Caco-2 (cell line): Measurements from ENCODE around the gene APOL1. TPM values are rescaled to one million over a fixed set of nuclear protein-coding genes. Genes with fewer than 3 reads are reported as not detected.
A peak's percentile ranks its signal among the peaks of the same experiment; 100 is the strongest.
"Not testable (repeated sequence)": the region's sequence is repeated elsewhere in the genome, so short reads cannot be mapped to it uniquely, and the experiment has no call there.

Experiments used
- Bru-seq: library from RNA; stranded (reverse); fragments of 400-500 nt; gene quantifications from one replicate; lab custom pipeline; 2021; lab: Mats Ljungman, UMichigan
- BruChase-seq, 2 experiments: library from RNA; stranded (reverse); fragments of 400-500 nt; gene quantifications; one replicate each; lab custom pipeline; 2021; lab: Mats Ljungman, UMichigan
- BruUV-seq: library from RNA; stranded (reverse); fragments of 400-500 nt; replicated peaks from 2 replicates; lab custom pipeline; 2021; lab: Mats Ljungman, UMichigan
- CTCF ChIA-PET: fragments of 300-600 bp; sonication (Branson Sonifier 250); formaldehyde crosslinking; loops from one replicate; lab custom pipeline; 2022; ENCODE audit warnings: antibody characterized with exemption; lab: Charles Lee
- POLR2A ChIA-PET: fragments of 300-600 bp; sonication (Branson Sonifier 250); formaldehyde crosslinking; loops from one replicate; lab custom pipeline; 2022; ENCODE audit warnings: antibody characterized with exemption; lab: Charles Lee
- DNase-seq, 2 experiments: peaks; one replicate each; pipeline versions ENCODE4 v3.0.0 to v3.0.0-alpha.2; 2020 to 2022
- H3K27me3 ChIP-seq: replicated peaks from 2 replicates; pipeline ENCODE4 v1.6.0; 2011; ENCODE audit warnings: low read length; ENCODE audit not compliant: control insufficient read depth, insufficient read depth
- H3K36me3 ChIP-seq: 2 replicates; pipeline ENCODE4 v1.5.1; 2011; ENCODE audit warnings: low read length; ENCODE audit not compliant: control insufficient read depth, insufficient read depth
- H3K4me1 ChIP-seq: fragments of 250-450 bp; sonication (Bioruptor Pico); 2 replicates; pipeline ENCODE4 v1.5.1; 2020; ENCODE audit warnings: mild to moderate bottlenecking
- H3K4me3 ChIP-seq: 2 replicates; pipeline ENCODE4 v1.5.1; 2011; ENCODE audit warnings: low read depth, mild to moderate bottlenecking, control low read depth, low read length
- H3K9me3 ChIP-seq: fragments of 250-450 bp; sonication (Bioruptor Pico); 2 replicates; pipeline ENCODE4 v1.5.1; 2020; ENCODE audit warnings: mild to moderate bottlenecking, moderate library complexity
- H3K27ac Mint-ChIP-seq: one replicate; pipeline ENCODE4 v1.8.0; 2022; ENCODE audit warnings: mixed read lengths; ENCODE audit not compliant: unreplicated experiment
- H3K27me3 Mint-ChIP-seq: one replicate; pipeline ENCODE4 v1.8.0; 2022; ENCODE audit warnings: mixed read lengths; ENCODE audit not compliant: insufficient read depth, unreplicated experiment
- H3K36me3 Mint-ChIP-seq: one replicate; pipeline ENCODE4 v1.8.0; 2022; ENCODE audit warnings: mild to moderate bottlenecking, mixed read lengths; ENCODE audit not compliant: insufficient read depth, unreplicated experiment
- H3K4me1 Mint-ChIP-seq: one replicate; pipeline ENCODE4 v1.8.0; 2022; ENCODE audit warnings: low read depth, mixed read lengths; ENCODE audit not compliant: unreplicated experiment
- H3K4me3 Mint-ChIP-seq: one replicate; pipeline ENCODE4 v1.8.0; 2022; ENCODE audit warnings: mild to moderate bottlenecking, moderate library complexity, mixed read lengths; ENCODE audit not compliant: unreplicated experiment
- H3K9me3 Mint-ChIP-seq: one replicate; pipeline ENCODE4 v1.8.0; 2022; ENCODE audit warnings: mixed read lengths; ENCODE audit not compliant: unreplicated experiment
- intact Hi-C: fragments of 100-400 bp; cut with micrococcal nuclease; formaldehyde crosslinking; loops from one replicate; pipeline ENCODE4 v1.10.0; 2022; ENCODE audit not compliant: unreplicated experiment
- long read RNA-seq: library from polyadenylated mRNA; stranded (forward); transcript quantifications from one replicate; pipeline ENCODE4 v2.0.0, GENCODE V29; 2022
- total RNA-seq: library from RNA; stranded (reverse); gene quantifications from 2 replicates; pipeline ENCODE4 v1.2.3, GENCODE V29; 2022
- TF ChIP-seq, protein P1 (sequence below), 2 experiments: fragments of 200-600 bp in 1 of 2; IDR thresholded peaks; 1 replicate in 1 of 2; 2 replicates in 1 of 2; pipeline versions ENCODE4 v1.5.1 to v1.8.0; 2011 to 2022; ENCODE audit warnings: antibody characterized with exemption in 1 of 2, control low read depth in 1 of 2, inconsistent platforms in 1 of 2, low read depth in 1 of 2, low read length in 1 of 2, mild to moderate bottlenecking in 1 of 2, moderate library complexity in 1 of 2; ENCODE audit not compliant: insufficient read depth in 1 of 2, severe bottlenecking in 1 of 2, unreplicated experiment in 1 of 2

Gene APOL1, protein sequence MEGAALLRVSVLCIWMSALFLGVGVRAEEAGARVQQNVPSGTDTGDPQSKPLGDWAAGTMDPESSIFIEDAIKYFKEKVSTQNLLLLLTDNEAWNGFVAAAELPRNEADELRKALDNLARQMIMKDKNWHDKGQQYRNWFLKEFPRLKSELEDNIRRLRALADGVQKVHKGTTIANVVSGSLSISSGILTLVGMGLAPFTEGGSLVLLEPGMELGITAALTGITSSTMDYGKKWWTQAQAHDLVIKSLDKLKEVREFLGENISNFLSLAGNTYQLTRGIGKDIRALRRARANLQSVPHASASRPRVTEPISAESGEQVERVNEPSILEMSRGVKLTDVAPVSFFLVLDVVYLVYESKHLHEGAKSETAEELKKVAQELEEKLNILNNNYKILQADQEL
- total RNA-seq: 0.32 and 0.39 TPM in 2 replicates
- Bru-seq, nascent RNA: percentile 15 among the genes with signal in this experiment
- BruChase-seq, experiment 1, labeled RNA remaining after a 2-hour chase: percentile 17 among the genes with signal in this experiment
- percentile 16 among the genes with signal in this experiment for BruChase-seq, experiment 2, labeled RNA remaining after a 6-hour chase
- long read RNA-seq: 0 reads

DNA sequence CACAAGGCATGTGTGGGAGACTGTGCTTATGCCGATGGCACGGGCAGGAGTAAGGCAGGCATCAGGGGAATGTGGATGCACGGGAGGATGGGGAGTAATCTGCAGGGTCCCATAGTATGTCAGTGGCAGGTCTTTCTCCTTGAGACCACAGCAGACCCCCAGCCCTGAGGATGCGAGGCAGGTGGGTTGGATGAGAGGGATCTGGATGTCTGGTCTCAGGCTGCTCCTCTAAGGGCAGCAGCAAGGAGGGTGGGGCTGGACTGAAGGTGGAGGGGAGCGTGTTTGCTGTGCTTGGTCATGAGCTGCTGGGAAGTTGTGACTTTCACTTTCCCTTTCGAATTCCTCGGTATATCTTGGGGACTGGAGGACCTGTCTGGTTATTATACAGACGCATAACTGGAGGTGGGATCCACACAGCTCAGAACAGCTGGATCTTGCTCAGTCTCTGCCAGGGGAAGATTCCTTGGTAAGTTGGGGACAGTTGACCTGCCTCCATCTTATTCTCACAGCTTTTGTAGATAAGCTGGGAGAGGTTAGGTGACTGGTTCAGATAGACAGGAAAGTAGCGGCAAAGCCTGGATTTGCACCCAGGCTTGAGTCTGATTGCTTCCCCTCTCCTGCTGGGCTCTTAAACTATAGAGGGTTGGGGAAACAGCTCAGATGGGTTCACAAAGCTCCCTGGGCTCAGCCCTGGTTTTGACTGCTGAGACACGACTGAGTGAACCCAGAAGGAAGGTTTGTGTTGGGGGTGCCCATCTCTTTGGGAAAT, at the start of gene APOL1:
TSS of gene APOL1 (plus strand) at position 380 of the 769 bp plus-strand sequence. CDS start 1,823 bp downstream, outside the sequence.
- Mint-ChIP-seq H3K4me1 (no peaks in the 10 kb centered on the region), H3K36me3 (no peaks in the 10 kb centered on the region), H3K9me3 (no peaks in the 10 kb centered on the region), H3K27ac (no peak within 1 kb of the TSS), H3K27me3 (peaks cover 3% of the 10 kb centered on the region), H3K4me3 (no peak within 1 kb of the TSS)
- Histone ChIP-seq H3K36me3 (no peaks in the 10 kb centered on the region), H3K4me3 (no peak within 1 kb of the TSS), H3K4me1 (no peaks in the 10 kb centered on the region), H3K9me3 (no peaks in the 10 kb centered on the region), H3K27me3 (no peaks in the 10 kb centered on the region)
- intact Hi-C loops: no loop called here
- TF ChIP-seq, protein P1, sequence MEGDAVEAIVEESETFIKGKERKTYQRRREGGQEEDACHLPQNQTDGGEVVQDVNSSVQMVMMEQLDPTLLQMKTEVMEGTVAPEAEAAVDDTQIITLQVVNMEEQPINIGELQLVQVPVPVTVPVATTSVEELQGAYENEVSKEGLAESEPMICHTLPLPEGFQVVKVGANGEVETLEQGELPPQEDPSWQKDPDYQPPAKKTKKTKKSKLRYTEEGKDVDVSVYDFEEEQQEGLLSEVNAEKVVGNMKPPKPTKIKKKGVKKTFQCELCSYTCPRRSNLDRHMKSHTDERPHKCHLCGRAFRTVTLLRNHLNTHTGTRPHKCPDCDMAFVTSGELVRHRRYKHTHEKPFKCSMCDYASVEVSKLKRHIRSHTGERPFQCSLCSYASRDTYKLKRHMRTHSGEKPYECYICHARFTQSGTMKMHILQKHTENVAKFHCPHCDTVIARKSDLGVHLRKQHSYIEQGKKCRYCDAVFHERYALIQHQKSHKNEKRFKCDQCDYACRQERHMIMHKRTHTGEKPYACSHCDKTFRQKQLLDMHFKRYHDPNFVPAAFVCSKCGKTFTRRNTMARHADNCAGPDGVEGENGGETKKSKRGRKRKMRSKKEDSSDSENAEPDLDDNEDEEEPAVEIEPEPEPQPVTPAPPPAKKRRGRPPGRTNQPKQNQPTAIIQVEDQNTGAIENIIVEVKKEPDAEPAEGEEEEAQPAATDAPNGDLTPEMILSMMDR (IDR thresholded peaks at IDR 0.05; ENCODE audit: insufficient read depth in 1 of 2, low read depth in 1 of 2, low read length in 1 of 2, severe bottlenecking in 1 of 2, unreplicated experiment in 1 of 2): no peak
- ChIA-PET CTCF (no interaction called here), POLR2A (no interaction called here)
- no peak for DNase-seq
- BruUV-seq: no TSS peak

DNA sequence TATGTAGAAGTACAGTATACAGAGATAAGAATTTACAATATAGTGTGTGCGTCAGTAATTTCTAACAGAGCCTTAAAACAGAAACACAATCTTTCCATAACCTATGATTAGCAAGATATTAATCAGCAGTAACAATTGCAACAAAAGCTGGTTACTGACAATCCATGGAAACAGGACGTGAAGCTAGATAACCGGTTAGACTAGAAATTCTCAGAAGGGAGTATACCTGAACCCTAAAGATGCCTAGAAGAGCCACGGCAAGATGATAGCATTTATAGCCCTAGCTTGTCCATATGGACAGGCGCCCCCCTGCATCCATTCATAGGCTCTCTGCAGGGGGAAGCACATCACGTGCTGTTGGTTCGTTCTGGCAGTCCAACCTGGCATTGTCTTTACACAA, 49.5 kb upstream of the APOL1 start:
- DNase-seq, H3K36me3 ChIP-seq, H3K36me3 Mint-ChIP-seq, H3K4me3 Mint-ChIP-seq, H3K4me1 Mint-ChIP-seq, H3K27me3 Mint-ChIP-seq, BruUV-seq, H3K27me3 ChIP-seq, H3K9me3 Mint-ChIP-seq, H3K9me3 ChIP-seq, POLR2A ChIA-PET, intact Hi-C loops, H3K4me1 ChIP-seq, H3K27ac Mint-ChIP-seq, H3K4me3 ChIP-seq: not testable (repeated sequence)
- CTCF ChIA-PET: interaction anchor here (1.3 kb wide), 1 partner anchor 36 kb away, joined by 3 read pairs; the partner anchor contains the start of gene APOL2

DNA sequence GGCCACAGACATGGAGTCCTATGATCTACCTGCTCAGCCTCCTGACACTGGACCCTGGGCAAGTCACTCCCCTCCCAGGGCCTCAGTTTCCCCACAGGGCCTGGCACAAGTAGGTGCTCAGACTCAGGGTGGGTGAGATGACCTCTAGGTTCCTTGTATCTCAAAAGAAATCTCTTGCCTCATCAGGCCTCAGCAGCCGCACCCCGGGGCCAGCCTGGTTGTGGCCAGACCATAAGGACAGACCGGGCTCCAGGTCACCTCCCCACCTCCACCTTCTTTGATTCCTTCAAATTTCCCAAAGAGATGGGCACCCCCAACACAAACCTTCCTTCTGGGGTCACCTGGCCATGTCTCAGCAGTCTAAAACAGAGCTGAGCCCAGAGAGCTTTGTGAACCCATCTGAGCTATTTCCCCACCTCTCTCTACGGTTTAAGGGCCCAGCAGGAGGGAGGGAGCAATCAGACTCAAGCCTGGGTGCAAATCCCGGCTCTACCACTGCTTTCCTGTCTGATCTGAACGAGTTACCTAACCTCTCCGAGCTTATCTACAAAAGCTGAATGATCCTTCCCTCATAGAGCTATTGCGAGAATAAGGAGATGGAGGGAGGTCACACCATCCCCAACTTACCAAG, 48.8 kb upstream of the APOL1 start:
- peaks cover 4% of the 10 kb centered on the region for H3K9me3 ChIP-seq
- H3K27me3 Mint-ChIP-seq: peaks cover 3% of the 10 kb centered on the region
- TF ChIP-seq, protein P1 (IDR thresholded peaks at IDR 0.05; ENCODE audit: insufficient read depth in 1 of 2, low read depth in 1 of 2, low read length in 1 of 2, severe bottlenecking in 1 of 2, unreplicated experiment in 1 of 2): no peak
- H3K27ac Mint-ChIP-seq: no peak overlapping the region
- no peaks in the 10 kb centered on the region for H3K27me3 ChIP-seq
- peaks cover 3% of the 10 kb centered on the region; the same call in 1 of the 2 replicates for H3K4me1 ChIP-seq
- H3K36me3 Mint-ChIP-seq: no peaks in the 10 kb centered on the region
- ChIA-PET CTCF (interaction anchor here (0.6 to 1.1 kb wide), 4 partner anchors 9 to 59 kb away, joined by 3 to 4 read pairs (median 4); partner anchors contain the start of gene APOL2), POLR2A (no interaction called here)
- H3K36me3 ChIP-seq: no peaks in the 10 kb centered on the region
- no peak overlapping the region for H3K4me3 Mint-ChIP-seq
- no peak overlapping the region for H3K4me3 ChIP-seq
- intact Hi-C loops: no loop called here
- DNase-seq: no peak
- no TSS peak for BruUV-seq
- peaks cover 9% of the 10 kb centered on the region for H3K9me3 Mint-ChIP-seq
- peaks cover 11% of the 10 kb centered on the region for H3K4me1 Mint-ChIP-seq
